ENCODE results near the gene CTIF.
"Not testable (repeated sequence)": the region's sequence is repeated elsewhere in the genome, so short reads cannot be mapped to it uniquely, and the experiment has no call there.

CTIF gene

GRCh38 chr18:48860269-48861180, 321.7 kb downstream of the CTIF start:
- peaks cover 53% of the 10 kb centered on the region for H3K4me1 Mint-ChIP-seq (ENCODE audit: low read depth)
- no peak overlapping the region for H3K27ac Mint-ChIP-seq
- no peak overlapping the region for H3K4me3 Mint-ChIP-seq
- H3K9me3 Mint-ChIP-seq = no peaks in the 10 kb centered on the region
- H3K27me3 Mint-ChIP-seq = no peaks in the 10 kb centered on the region
- H3K36me3 Mint-ChIP-seq (ENCODE audit: low read depth) = peaks cover 25% of the 10 kb centered on the region
- intact Hi-C loops (cut with micrococcal nuclease) = no loop called here

- no peak overlapping the region for H3K27ac Mint-ChIP-seq
- intact Hi-C loops (cut with micrococcal nuclease) = no loop called here
- H3K36me3 Mint-ChIP-seq (ENCODE audit: low read depth) = peaks cover 25% of the 10 kb centered on the region
- H3K4me1 Mint-ChIP-seq (ENCODE audit: low read depth) = peaks cover 46% of the 10 kb centered on the region
- no peaks in the 10 kb centered on the region for H3K27me3 Mint-ChIP-seq
- H3K4me3 Mint-ChIP-seq = no peak overlapping the region
- H3K9me3 Mint-ChIP-seq = no peaks in the 10 kb centered on the region
These were observed 322.4 kb downstream of the CTIF start for GRCh38 chr18:48861181-48861708.

- H3K9me3 Mint-ChIP-seq = no peaks in the 10 kb centered on the region
- intact Hi-C loops (cut with micrococcal nuclease) = no loop called here
- peak overlapping the region; percentile 61 for H3K27ac Mint-ChIP-seq
- no peak overlapping the region for H3K4me3 Mint-ChIP-seq
- no peaks in the 10 kb centered on the region for H3K27me3 Mint-ChIP-seq
- peaks cover 25% of the 10 kb centered on the region for H3K36me3 Mint-ChIP-seq (ENCODE audit: low read depth)
- peaks cover 37% of the 10 kb centered on the region for H3K4me1 Mint-ChIP-seq (ENCODE audit: low read depth)
These were observed 323.3 kb downstream of the CTIF start for GRCh38 chr18:48862132-48862531.

GRCh38 chr18:48862678-48863270, 323.9 kb downstream of the CTIF start:
- Mint-ChIP-seq H3K9me3 (no peaks in the 10 kb centered on the region), H3K36me3 (ENCODE audit: low read depth) (peaks cover 25% of the 10 kb centered on the region), H3K27ac (peak overlapping the region; percentile 61), H3K4me3 (no peak overlapping the region), H3K4me1 (ENCODE audit: low read depth) (peaks cover 30% of the 10 kb centered on the region), H3K27me3 (no peaks in the 10 kb centered on the region)
- intact Hi-C loops (cut with micrococcal nuclease) = no loop called here

GRCh38 chr18:48863432-48864065, 324.7 kb downstream of the CTIF start:
- Mint-ChIP-seq H3K9me3 (no peaks in the 10 kb centered on the region), H3K36me3 (ENCODE audit: low read depth) (peaks cover 25% of the 10 kb centered on the region), H3K4me1 (ENCODE audit: low read depth) (peaks cover 30% of the 10 kb centered on the region), H3K27ac (no peak overlapping the region), H3K27me3 (no peaks in the 10 kb centered on the region), H3K4me3 (no peak overlapping the region)
- intact Hi-C loops (cut with micrococcal nuclease) = no loop called here

GRCh38 chr18:48864876-48865275, 326.0 kb downstream of the CTIF start:
- H3K9me3 Mint-ChIP-seq = no peaks in the 10 kb centered on the region
- no peak overlapping the region for H3K4me3 Mint-ChIP-seq
- peaks cover 36% of the 10 kb centered on the region for H3K4me1 Mint-ChIP-seq (ENCODE audit: low read depth)
- intact Hi-C loops (cut with micrococcal nuclease) = no loop called here
- H3K27ac Mint-ChIP-seq = no peak overlapping the region
- no peaks in the 10 kb centered on the region for H3K27me3 Mint-ChIP-seq
- H3K36me3 Mint-ChIP-seq (ENCODE audit: low read depth) = peaks cover 25% of the 10 kb centered on the region

GRCh38 chr18:48866028-48866733, 327.4 kb downstream of the CTIF start:
- Mint-ChIP-seq H3K4me1 (ENCODE audit: low read depth) (peaks cover 44% of the 10 kb centered on the region), H3K27ac (no peak overlapping the region), H3K36me3 (ENCODE audit: low read depth) (peaks cover 25% of the 10 kb centered on the region), H3K9me3 (no peaks in the 10 kb centered on the region), H3K4me3 (no peak overlapping the region), H3K27me3 (no peaks in the 10 kb centered on the region)
- intact Hi-C loops (cut with micrococcal nuclease) = no loop called here

DNA sequence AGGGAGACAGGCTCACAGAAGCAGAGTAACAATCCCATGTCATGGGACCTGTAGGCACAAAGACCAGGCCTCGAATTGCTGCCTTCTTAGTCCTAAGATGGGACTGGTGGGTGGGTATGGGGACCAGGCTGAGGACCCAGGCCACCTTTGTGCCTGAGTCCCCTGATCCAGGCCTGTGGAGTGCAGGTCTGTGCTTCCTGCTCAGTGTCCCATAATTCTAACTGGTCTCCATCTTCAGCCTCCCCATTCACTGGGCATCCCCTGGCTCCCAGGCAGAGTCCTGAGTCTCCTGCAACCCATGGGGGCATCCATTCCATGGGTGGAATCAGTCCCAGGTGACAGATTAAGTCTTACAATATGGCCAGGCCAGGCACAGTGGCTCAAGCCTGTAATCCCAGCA, 328.0 kb downstream of the CTIF start:
- peaks cover 25% of the 10 kb centered on the region for H3K36me3 Mint-ChIP-seq (ENCODE audit: low read depth)
- H3K9me3 Mint-ChIP-seq = no peaks in the 10 kb centered on the region
- H3K27ac Mint-ChIP-seq = no peak overlapping the region
- no peak overlapping the region for H3K4me3 Mint-ChIP-seq
- H3K4me1 Mint-ChIP-seq (ENCODE audit: low read depth) = peaks cover 51% of the 10 kb centered on the region
- no peaks in the 10 kb centered on the region for H3K27me3 Mint-ChIP-seq
- intact Hi-C loops (cut with micrococcal nuclease) = no loop called here

- Mint-ChIP-seq H3K27ac (no peak overlapping the region), H3K9me3 (no peaks in the 10 kb centered on the region), H3K36me3 (ENCODE audit: low read depth) (peaks cover 13% of the 10 kb centered on the region), H3K4me3 (no peak overlapping the region), H3K4me1 (ENCODE audit: low read depth) (peaks cover 57% of the 10 kb centered on the region), H3K27me3 (no peaks in the 10 kb centered on the region)
- intact Hi-C loops (cut with micrococcal nuclease) = no loop called here
These were observed 329.1 kb downstream of the CTIF start for GRCh38 chr18:48867978-48868377.

- H3K4me1 Mint-ChIP-seq (ENCODE audit: low read depth) = peaks cover 55% of the 10 kb centered on the region
- peak overlapping the region; percentile 79 for H3K27ac Mint-ChIP-seq
- H3K9me3 Mint-ChIP-seq = no peaks in the 10 kb centered on the region
- peaks cover 7% of the 10 kb centered on the region for H3K36me3 Mint-ChIP-seq (ENCODE audit: low read depth)
- H3K4me3 Mint-ChIP-seq = peak overlapping the region; percentile 20
- no peaks in the 10 kb centered on the region for H3K27me3 Mint-ChIP-seq
- intact Hi-C loops (cut with micrococcal nuclease) = no loop called here
These were observed 329.9 kb downstream of the CTIF start for GRCh38 chr18:48868468-48869466.

DNA sequence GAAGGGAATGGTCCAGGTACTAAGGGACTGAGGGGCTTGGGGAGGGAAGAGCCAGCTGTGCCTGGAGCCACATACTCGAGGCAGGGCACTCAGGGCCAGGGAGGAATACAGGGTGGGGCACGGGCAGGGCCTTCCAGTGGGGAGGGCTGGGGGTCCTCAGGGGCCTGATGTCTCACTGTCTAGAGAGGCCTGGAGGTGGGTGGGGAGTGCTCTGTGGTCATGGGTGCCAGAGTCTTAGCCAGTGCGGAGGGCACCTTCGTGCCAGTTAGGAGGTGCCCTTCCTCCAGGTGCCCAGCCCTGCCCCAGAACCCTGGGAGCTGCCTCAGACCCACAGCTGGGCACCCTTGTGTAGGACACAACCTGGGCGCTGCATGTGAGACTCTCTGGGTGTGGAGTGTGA, 330.8 kb downstream of the CTIF start:
- Mint-ChIP-seq H3K36me3 (ENCODE audit: low read depth) (peaks cover 5% of the 10 kb centered on the region), H3K27ac (peak overlapping the region; percentile 79), H3K27me3 (peaks cover 2% of the 10 kb centered on the region), H3K4me3 (no peak overlapping the region), H3K9me3 (no peaks in the 10 kb centered on the region), H3K4me1 (ENCODE audit: low read depth) (peaks cover 61% of the 10 kb centered on the region)
- intact Hi-C loops (cut with micrococcal nuclease) = no loop called here

GRCh38 chr18:48870926-48871325, 332.1 kb downstream of the CTIF start:
- H3K27me3 Mint-ChIP-seq; H3K4me3 Mint-ChIP-seq; H3K9me3 Mint-ChIP-seq; intact Hi-C loops (cut with micrococcal nuclease); H3K36me3 Mint-ChIP-seq (ENCODE audit: low read depth): not testable (repeated sequence)
- Mint-ChIP-seq H3K4me1 (ENCODE audit: low read depth) (peaks cover 67% of the 10 kb centered on the region), H3K27ac (peak overlapping the region; percentile 61)
